Stimulated activated CD8-positive, alpha-beta memory T cell treated with anti-CD3 and anti-CD28 coated beads, Interleukin-12 subunit alpha, Interleukin-12 subunit beta, amount 100 ng/mL, for 24 hours (primary cell): ENCODE data around the gene HMGXB3.

Experiments
- DNase-seq: peaks from one replicate; pipeline ENCODE4 v3.0.0-alpha.2; 2020; ENCODE audit errors: extremely low read depth

HMGXB3 gene

GRCh38 chr5:150092159-150092787 is 91.7 kb downstream of the HMGXB3 start:
- DNase-seq = no peak

- no peak for DNase-seq
Observed at GRCh38 chr5:150097152-150097551, 96.6 kb downstream of the HMGXB3 start.

GRCh38 chr5:150101023-150101422 is 100.5 kb downstream of the HMGXB3 start:
- no peak for DNase-seq
